ENCODE data around the gene TNXB.

DNA sequence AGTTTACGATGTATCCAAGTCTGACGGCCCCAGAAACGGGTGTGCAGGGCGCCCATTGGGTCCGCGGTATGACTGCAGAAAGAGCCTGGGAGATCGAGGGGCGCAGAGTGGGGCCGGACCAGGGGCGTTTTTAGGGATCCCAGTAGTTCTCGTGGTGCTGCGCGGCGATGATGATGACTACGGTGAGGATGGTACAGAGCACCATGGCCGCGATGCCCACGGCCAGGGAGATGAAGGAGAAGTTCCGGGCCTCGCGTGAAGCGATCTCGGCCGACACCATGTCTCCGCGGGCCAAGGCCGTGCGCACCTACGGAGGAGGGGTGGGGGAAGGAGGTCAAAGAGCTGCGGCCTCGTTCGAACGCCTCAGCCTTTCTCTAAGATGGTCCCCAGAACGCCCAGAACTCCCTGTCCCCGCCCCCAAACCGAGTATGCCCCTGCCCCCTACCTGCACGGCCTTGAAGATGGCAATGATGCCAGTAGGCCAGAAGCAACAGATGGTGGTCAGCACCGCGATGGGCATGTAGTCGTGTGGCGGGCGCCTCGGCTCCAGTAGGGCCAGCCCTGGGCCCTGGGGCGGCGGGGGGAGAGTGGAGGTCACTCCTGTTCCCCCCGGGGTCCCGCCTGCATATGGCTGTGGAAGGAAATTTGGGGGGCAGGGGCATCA is 40.1 kb upstream of the TNXB start:
- TF ChIP-seq CTCF (IDR thresholded peaks at IDR 0.05) (no peak), POLR2A (IDR thresholded peaks at IDR 0.05) (no peak)
